K562 (cell line): ENCODE data around the gene SLC44A5. TPM values are rescaled to one million over a fixed set of nuclear protein-coding genes. Genes with fewer than 3 reads are reported as not detected.

Source experiments
- ATAC-seq: fragments of 200-7000 bp; cut with Tn5 transposase; 3 replicates; pipeline ENCODE4 v1.9.1; 2020; ENCODE audit warnings: moderate library complexity
- BruUV-seq: library from RNA; stranded (reverse); fragments of 400-500 nt; replicated peaks from 2 replicates; lab custom pipeline; 2021; lab: Mats Ljungman, UMichigan
- CTCF ChIA-PET: fragments of 300-600 bp; formaldehyde crosslinking; extraction: SDS; loops from one replicate; lab custom pipeline; 2021; ENCODE audit warnings: low intra/inter-chr PET ratio; lab: Yijun Ruan, JAX
- POLR2A ChIA-PET: fragments of 300-600, 350-650 bp; sonication (Branson Sonifier 250); formaldehyde crosslinking; extraction: SDS; loops from one replicate; lab custom pipeline; 2021; ENCODE audit warnings: antibody characterized with exemption, inconsistent platforms; lab: Yijun Ruan, JAX
- DNase-seq, 4 experiments: peaks; one replicate each; pipeline versions ENCODE4 v3.0.0 to v3.0.0-alpha.2; 2011 to 2018; ENCODE audit warnings: low spot score in 3 of 4, mixed read lengths in 3 of 4; ENCODE audit errors: extremely low read depth in 1 of 4
- FAIRE-seq: peaks from 2 replicates; lab custom pipeline; 2011; peaks lifted over from hg19 to GRCh38; lab: Jason Lieb, UNC
- H2AFZ ChIP-seq: 2 replicates; pipeline ENCODE4 v1.6.0; 2011; ENCODE audit warnings: low read depth, low read length, control low read depth, inconsistent platforms
- H3K27ac ChIP-seq: fragments of 200-600 bp; 3 replicates; pipeline ENCODE4 v1.8.0; 2011; ENCODE audit warnings: low read depth, mild to moderate bottlenecking, control low read depth, inconsistent platforms, low read length, moderate library complexity, mixed read lengths; ENCODE audit errors: extremely low read depth
- H3K27me3 ChIP-seq, 2 experiments: fragments of 300-600 bp in 1 of 2; 2 replicates in 1 of 2; 3 replicates in 1 of 2; pipeline versions ENCODE4 v1.6.0 to v1.8.0; 2011; ENCODE audit warnings: inconsistent platforms in 2 of 2, low read length in 2 of 2, mild to moderate bottlenecking in 1 of 2, mixed read lengths in 1 of 2, moderate library complexity in 1 of 2; ENCODE audit not compliant: control insufficient read depth in 2 of 2, insufficient read depth in 2 of 2
- H3K36me3 ChIP-seq: fragments of 300-600 bp; 3 replicates; pipeline ENCODE4 v1.8.0; 2011; ENCODE audit warnings: mild to moderate bottlenecking, low read length, inconsistent platforms; ENCODE audit not compliant: control insufficient read depth, insufficient read depth
- H3K4me1 ChIP-seq, 2 experiments: fragments of 200-600 bp in 1 of 2; replicated peaks in 1 of 2; 2 replicates in 1 of 2; 3 replicates in 1 of 2; pipeline versions ENCODE4 v1.5.1 to v1.8.0; 2011; ENCODE audit warnings: inconsistent platforms in 2 of 2, low read length in 2 of 2, mild to moderate bottlenecking in 1 of 2, mixed read lengths in 1 of 2, moderate library complexity in 1 of 2; ENCODE audit not compliant: control insufficient read depth in 2 of 2, insufficient read depth in 2 of 2
- H3K4me2 ChIP-seq: 2 replicates; pipeline ENCODE4 v1.6.1; 2011; ENCODE audit warnings: low read length, control low read depth, inconsistent platforms, mixed read lengths; ENCODE audit not compliant: insufficient read depth
- H3K4me3 ChIP-seq: fragments of 200-600 bp; sonication (generic), shearing (Covaris generic); 2 replicates; pipeline ENCODE4 v1.5.1; 2016; ENCODE audit warnings: control low read depth, inconsistent platforms
- H3K79me2 ChIP-seq: fragments of 200-600 bp; 3 replicates; pipeline ENCODE4 v1.8.0; 2011; ENCODE audit warnings: low read length, inconsistent platforms; ENCODE audit not compliant: control insufficient read depth, insufficient read depth
- H3K9ac ChIP-seq, 2 experiments: 2 replicates each; pipeline versions ENCODE4 v1.6.0 to v1.6.1; 2011; ENCODE audit warnings: low read depth in 2 of 2, low read length in 2 of 2, control low read depth in 1 of 2, inconsistent platforms in 1 of 2, mild to moderate bottlenecking in 1 of 2, mixed read lengths in 1 of 2; ENCODE audit not compliant: insufficient read depth in 1 of 2
- H3K9me1 ChIP-seq: one replicate; pipeline ENCODE4 v1.6.0; 2011; ENCODE audit warnings: inconsistent platforms, mild to moderate bottlenecking, low read length, moderate library complexity; ENCODE audit not compliant: control insufficient read depth, insufficient read depth
- H3K9me3 ChIP-seq: replicated peaks from 2 replicates; pipeline ENCODE4 v1.5.1; 2011; ENCODE audit warnings: low read depth, low read length, inconsistent platforms; ENCODE audit not compliant: control insufficient read depth, insufficient read depth
- H4K20me1 ChIP-seq: replicated peaks from 2 replicates; pipeline ENCODE4 v1.6.1; 2011; ENCODE audit warnings: low read length, inconsistent platforms, mixed read lengths; ENCODE audit not compliant: control insufficient read depth, insufficient read depth
- MCM2 ChIP-seq: fragments of 450-650 bp; IDR thresholded peaks from 2 replicates; pipeline ENCODE4 v1.6.1; 2017; ENCODE audit warnings: low read depth, mild to moderate bottlenecking
- NFE2 ChIP-seq: IDR thresholded peaks from 2 replicates; pipeline ENCODE4 v1.6.1; 2014; ENCODE audit warnings: antibody characterized with exemption, low read depth
- REST ChIP-seq, 2 experiments: fragments of 450-650 bp; formaldehyde crosslinking in 1 of 2; IDR thresholded peaks; 2 replicates each; pipeline versions ENCODE4 v1.4.0 to v1.6.1; 2014 to 2020; ENCODE audit warnings: mild to moderate bottlenecking in 2 of 2, borderline replicate concordance in 1 of 2, low read depth in 1 of 2
- SAFB2 ChIP-seq: fragments of 200-400 bp; formaldehyde crosslinking; IDR thresholded peaks from 2 replicates; pipeline ENCODE4 v1.6.1; 2018; ENCODE audit warnings: borderline replicate concordance, low read length, low read depth, moderate library complexity; ENCODE audit not compliant: severe bottlenecking
- WGBS: fragments of 100-300 bp; shearing (Covaris generic); methylation state at CpG from one replicate; pipeline ENCODE4 v1.1.6; 2016; ENCODE audit warnings: low coverage, mixed read lengths; ENCODE audit not compliant: insufficient coverage; ENCODE audit errors: missing lambda C conversion rate; 5-methylcytosine and 5-hydroxymethylcytosine counted together
- in situ Hi-C: fragments of 300-500 bp; cut with MboI; formaldehyde crosslinking; loops from 4 replicates; pipeline ENCODE4 v1.15.0; 2018; ENCODE audit warnings: inconsistent platforms, mixed read lengths
- intact Hi-C: fragments of 100-400 bp; cut with micrococcal nuclease; formaldehyde crosslinking; loops from 2 replicates; pipeline ENCODE4 v1.14.2; 2022
- polyA plus RNA-seq, 8 experiments: library from polyadenylated mRNA; depleted of rRNA in 4 of 8; stranded (reverse) in 5 of 8; unstranded in 3 of 8; fragments of >200 nt; fragmentation: Nextera tagmentation in 2 of 8; fragmentation: Illumina TruSeq in 1 of 8; extraction: Ambion mirVana in 2 of 8; extraction: Trizol in 1 of 8; gene quantifications; 2 replicates each; pipeline versions ENCODE4 v1.2.1 to v1.2.3, GENCODE V29; 2011 to 2014; ENCODE audit warnings: inconsistent platforms in 1 of 8, missing spikeins in 1 of 8
- total RNA-seq, 7 experiments: library from RNA; depleted of rRNA in 6 of 7; stranded (reverse); fragments of >200 nt in 6 of 7; fragmentation: Illumina TruSeq in 2 of 7; extraction: Trizol in 2 of 7; gene quantifications; 2 replicates each; pipeline versions ENCODE4 v1.2.1 to v1.2.3, GENCODE V29; 2011 to 2021; ENCODE audit warnings: low replicate concordance in 1 of 7
- TF ChIP-seq, protein P1 (sequence below): fragments of 250-450 bp; sonication (Bioruptor Pico); IDR thresholded peaks from 2 replicates; pipeline ENCODE4 v1.8.0; 2022; ENCODE audit warnings: inconsistent platforms, mild to moderate bottlenecking, moderate library complexity, borderline replicate concordance
- TF ChIP-seq, protein P2 (sequence below): fragments of 450-650 bp; formaldehyde crosslinking; IDR thresholded peaks from 2 replicates; pipeline ENCODE4 v1.4.0; 2020; ENCODE audit warnings: mild to moderate bottlenecking, moderate library complexity
- TF ChIP-seq, protein P3 (sequence below): fragments of 450-650 bp; IDR thresholded peaks from 2 replicates; pipeline ENCODE4 v1.6.1; 2016; ENCODE audit warnings: borderline replicate concordance

Gene SLC44A5
- total and polyA plus RNA-seq, 9 of the 15 experiments (the other 6 are each of a cell fraction or from before 2014, with no cell fraction given) = 1.2 to 10.1 (median 3.2) TPM

DNA sequence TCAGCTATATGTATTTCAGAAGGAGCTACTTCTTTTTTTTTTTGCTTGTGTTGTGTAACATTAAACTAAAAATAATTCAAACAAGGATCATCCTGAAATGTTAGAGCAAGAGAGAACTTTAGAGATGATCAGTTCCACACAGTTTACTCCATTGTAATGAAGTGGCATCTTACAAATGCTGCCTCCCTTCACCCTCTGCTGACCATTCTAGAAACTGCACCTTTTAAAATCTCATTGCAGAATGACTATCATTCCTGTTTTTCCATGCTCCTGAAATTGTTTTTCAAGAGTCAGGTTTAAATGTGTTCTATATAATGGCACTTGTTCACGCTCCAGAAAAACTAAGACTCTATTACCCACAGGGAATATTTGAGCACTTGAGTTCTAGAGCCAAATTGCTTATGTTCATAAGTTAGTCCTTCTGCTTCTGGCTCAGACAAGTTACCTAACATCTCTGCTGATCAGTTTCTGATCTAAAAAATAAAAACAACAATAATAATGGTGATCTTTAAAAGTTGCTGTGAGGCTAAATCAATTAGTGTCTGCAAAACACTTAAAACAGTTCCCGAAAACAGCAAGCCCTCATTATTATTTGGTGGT, 21.5 kb upstream of the SLC44A5 start:
- intact Hi-C loops (loop anchor here (1.0 kb wide), 2 partner anchors 367 to 399 kb away; no protein-coding TSS in a partner anchor), in situ Hi-C loops (no loop called here)
- BruUV-seq = no TSS peak
- Histone ChIP-seq H3K9ac (no peak overlapping the region), H2AFZ (no peak overlapping the region), H3K9me3 (no peaks in the 10 kb centered on the region), H3K27me3 (no peaks in the 10 kb centered on the region), H3K4me2 (no peak overlapping the region), H3K27ac (no peak overlapping the region), H3K36me3 (no peaks in the 10 kb centered on the region), H3K9me1 (no peaks in the 10 kb centered on the region), H3K4me3 (no peak overlapping the region), H3K79me2 (no peaks in the 10 kb centered on the region), H4K20me1 (no peaks in the 10 kb centered on the region), H3K4me1 (no peaks in the 10 kb centered on the region)
- ChIA-PET CTCF (interaction anchor here (1.1 to 2.4 kb wide), 3 partner anchors 367 to 860 kb away, joined by 3 to 14 read pairs (median 9); no protein-coding TSS in a partner anchor), POLR2A (interaction anchor here (0.7 kb wide), 1 partner anchor 174 kb away, joined by 4 read pairs; no protein-coding TSS in a partner anchor)
- WGBS = 3% methylated on average over 2 of the region's 2 CpGs
- FAIRE-seq (peak; percentile 83), ATAC-seq (peak; percentile 89), DNase-seq (peak; percentile 34 to 52 (median 44))
- TF ChIP-seq NFE2 (0 out of 2 replicates have a peak, but pooled peaks have one; percentile 14), SAFB2 (no peak), MCM2 (no peak), REST (IDR thresholded peaks at IDR 0.05; ENCODE audit: borderline replicate concordance) (peak; percentile 84), REST (CRISPR knock-in tag; IDR thresholded peaks at IDR 0.05; ENCODE audit: low read depth) (no peak)
- TF ChIP-seq, protein P1, sequence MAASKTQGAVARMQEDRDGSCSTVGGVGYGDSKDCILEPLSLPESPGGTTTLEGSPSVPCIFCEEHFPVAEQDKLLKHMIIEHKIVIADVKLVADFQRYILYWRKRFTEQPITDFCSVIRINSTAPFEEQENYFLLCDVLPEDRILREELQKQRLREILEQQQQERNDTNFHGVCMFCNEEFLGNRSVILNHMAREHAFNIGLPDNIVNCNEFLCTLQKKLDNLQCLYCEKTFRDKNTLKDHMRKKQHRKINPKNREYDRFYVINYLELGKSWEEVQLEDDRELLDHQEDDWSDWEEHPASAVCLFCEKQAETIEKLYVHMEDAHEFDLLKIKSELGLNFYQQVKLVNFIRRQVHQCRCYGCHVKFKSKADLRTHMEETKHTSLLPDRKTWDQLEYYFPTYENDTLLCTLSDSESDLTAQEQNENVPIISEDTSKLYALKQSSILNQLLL = no peak
- TF ChIP-seq, protein P2, sequence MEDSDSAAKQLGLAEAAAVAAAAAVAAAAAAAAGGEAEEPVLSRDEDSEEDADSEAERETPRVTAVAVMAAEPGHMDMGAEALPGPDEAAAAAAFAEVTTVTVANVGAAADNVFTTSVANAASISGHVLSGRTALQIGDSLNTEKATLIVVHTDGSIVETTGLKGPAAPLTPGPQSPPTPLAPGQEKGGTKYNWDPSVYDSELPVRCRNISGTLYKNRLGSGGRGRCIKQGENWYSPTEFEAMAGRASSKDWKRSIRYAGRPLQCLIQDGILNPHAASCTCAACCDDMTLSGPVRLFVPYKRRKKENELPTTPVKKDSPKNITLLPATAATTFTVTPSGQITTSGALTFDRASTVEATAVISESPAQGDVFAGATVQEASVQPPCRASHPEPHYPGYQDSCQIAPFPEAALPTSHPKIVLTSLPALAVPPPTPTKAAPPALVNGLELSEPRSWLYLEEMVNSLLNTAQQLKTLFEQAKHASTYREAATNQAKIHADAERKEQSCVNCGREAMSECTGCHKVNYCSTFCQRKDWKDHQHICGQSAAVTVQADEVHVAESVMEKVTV = peak; percentile 67
- TF ChIP-seq, protein P3, sequence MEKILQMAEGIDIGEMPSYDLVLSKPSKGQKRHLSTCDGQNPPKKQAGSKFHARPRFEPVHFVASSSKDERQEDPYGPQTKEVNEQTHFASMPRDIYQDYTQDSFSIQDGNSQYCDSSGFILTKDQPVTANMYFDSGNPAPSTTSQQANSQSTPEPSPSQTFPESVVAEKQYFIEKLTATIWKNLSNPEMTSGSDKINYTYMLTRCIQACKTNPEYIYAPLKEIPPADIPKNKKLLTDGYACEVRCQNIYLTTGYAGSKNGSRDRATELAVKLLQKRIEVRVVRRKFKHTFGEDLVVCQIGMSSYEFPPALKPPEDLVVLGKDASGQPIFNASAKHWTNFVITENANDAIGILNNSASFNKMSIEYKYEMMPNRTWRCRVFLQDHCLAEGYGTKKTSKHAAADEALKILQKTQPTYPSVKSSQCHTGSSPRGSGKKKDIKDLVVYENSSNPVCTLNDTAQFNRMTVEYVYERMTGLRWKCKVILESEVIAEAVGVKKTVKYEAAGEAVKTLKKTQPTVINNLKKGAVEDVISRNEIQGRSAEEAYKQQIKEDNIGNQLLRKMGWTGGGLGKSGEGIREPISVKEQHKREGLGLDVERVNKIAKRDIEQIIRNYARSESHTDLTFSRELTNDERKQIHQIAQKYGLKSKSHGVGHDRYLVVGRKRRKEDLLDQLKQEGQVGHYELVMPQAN = no peak
